HCT116 (cell line): Measurements from ENCODE around the gene VCX2. TPM values are rescaled to one million over a fixed set of nuclear protein-coding genes. Genes with fewer than 3 reads are reported as not detected.

ENCODE experiments used
- ATAC-seq: fragments of 200-7000 bp; cut with Tn5 transposase; 2 replicates; pipeline ENCODE4 v1.9.1; 2020; ENCODE audit warnings: mild to moderate bottlenecking, moderate library complexity
- BruUV-seq: library from RNA; stranded (reverse); fragments of 400-500 nt; replicated peaks from 2 replicates; lab custom pipeline; 2021; lab: Mats Ljungman, UMichigan
- CTCF ChIA-PET: fragments of 300-600 bp; sonication (Branson Sonifier 250); formaldehyde crosslinking; loops from one replicate; lab custom pipeline; 2021; ENCODE audit warnings: antibody characterized with exemption; lab: Charles Lee
- POLR2A ChIA-PET: fragments of 300-600, 350-600 bp; sonication (Branson Sonifier 250); formaldehyde crosslinking; loops from one replicate; lab custom pipeline; 2021; ENCODE audit warnings: antibody characterized with exemption; lab: Charles Lee
- RAD21 ChIA-PET, 2 experiments: fragments of 300-600 bp; sonication (Branson Sonifier 250); formaldehyde crosslinking; loops; one replicate each; lab custom pipeline; 2023; ENCODE audit warnings: low total read pairs in 2 of 2; ENCODE audit not compliant: uncharacterized antibody in 2 of 2, unreplicated experiment in 2 of 2, low non-redundant PET in 1 of 2; lab: Charles Lee
- DNase-seq: peaks from one replicate; pipeline ENCODE4 v3.0.0-alpha.2; 2010; ENCODE audit warnings: low read depth, low spot score
- H2AFZ ChIP-seq: fragments of 200-600 bp; shearing (Covaris generic), sonication (generic); 2 replicates; pipeline ENCODE4 v1.6.1; 2017; ENCODE audit warnings: low read depth, mixed run types, mixed read lengths, antibody characterized with exemption, low read length; ENCODE audit not compliant: poor library complexity, severe bottlenecking
- H3K27ac ChIP-seq: 2 replicates; pipeline ENCODE4 v1.5.1; 2012; ENCODE audit warnings: low read depth, low read length
- H3K27me3 ChIP-seq: fragments of 200-600 bp; sonication (generic); 2 replicates; pipeline ENCODE4 v1.6.1; 2016; ENCODE audit warnings: mixed run types, low read length, mixed read lengths; ENCODE audit not compliant: insufficient read depth
- H3K36me3 ChIP-seq, 2 experiments: fragments of 200-500 bp in 1 of 2; fragments of 200-600 bp in 1 of 2; sonication (Bioruptor generic) in 1 of 2; sonication (generic) in 1 of 2; 2 replicates each; pipeline versions ENCODE4 v1.5.1 to v1.6.1; 2014 to 2016; ENCODE audit warnings: low read length in 2 of 2, inconsistent platforms in 1 of 2, mixed read lengths in 1 of 2, mixed run types in 1 of 2; ENCODE audit not compliant: insufficient read depth in 2 of 2, control insufficient read depth in 1 of 2
- H3K4me1 ChIP-seq, 2 experiments: fragments of 200-600 bp in 1 of 2; sonication (generic) in 1 of 2; 2 replicates each; pipeline versions ENCODE4 v1.5.1 to v1.6.1; 2012 to 2017; ENCODE audit warnings: low read length in 2 of 2, inconsistent platforms in 1 of 2, mild to moderate bottlenecking in 1 of 2, mixed read lengths in 1 of 2, mixed run types in 1 of 2, moderate library complexity in 1 of 2; ENCODE audit not compliant: insufficient read depth in 2 of 2, control insufficient read depth in 1 of 2
- H3K4me2 ChIP-seq: fragments of 200-600 bp; sonication (generic); 2 replicates; pipeline ENCODE4 v1.6.1; 2017; ENCODE audit warnings: mixed run types, low read length, mixed read lengths
- H3K4me3 ChIP-seq, 2 experiments: fragments of 200-600 bp in 1 of 2; sonication (generic) in 1 of 2; replicated peaks in 1 of 2; 2 replicates each; pipeline ENCODE4 v1.5.1; 2011 to 2016; ENCODE audit warnings: low read length in 2 of 2, control low read depth in 1 of 2, low read depth in 1 of 2, mild to moderate bottlenecking in 1 of 2, mixed read lengths in 1 of 2, mixed run types in 1 of 2
- H3K79me2 ChIP-seq: fragments of 200-600 bp; sonication (generic); 2 replicates; pipeline ENCODE4 v1.6.1; 2017; ENCODE audit warnings: mild to moderate bottlenecking, mixed run types, low read length, moderate library complexity, mixed read lengths; ENCODE audit not compliant: insufficient read depth
- H3K9ac ChIP-seq: fragments of 200-600 bp; sonication (generic); 2 replicates; pipeline ENCODE4 v1.6.1; 2016; ENCODE audit warnings: low read length, mixed read lengths
- H3K9me2 ChIP-seq: fragments of 200-600 bp; sonication (generic), shearing (Covaris generic); 2 replicates; pipeline ENCODE4 v1.6.1; 2017; ENCODE audit warnings: mixed run types, mild to moderate bottlenecking, moderate library complexity; ENCODE audit not compliant: insufficient read depth
- H3K9me3 ChIP-seq, 2 experiments: fragments of 200-500 bp in 1 of 2; fragments of 200-600 bp in 1 of 2; sonication (Bioruptor generic) in 1 of 2; sonication (generic) in 1 of 2; 2 replicates each; pipeline ENCODE4 v1.6.1; 2014 to 2017; ENCODE audit warnings: low read length in 2 of 2, mixed read lengths in 2 of 2, inconsistent platforms in 1 of 2, low read depth in 1 of 2, mild to moderate bottlenecking in 1 of 2, mixed run types in 1 of 2, moderate library complexity in 1 of 2; ENCODE audit not compliant: control insufficient read depth in 1 of 2, insufficient read depth in 1 of 2
- H4K20me1 ChIP-seq: fragments of 200-600 bp; sonication (generic), shearing (Covaris generic); 2 replicates; pipeline ENCODE4 v1.6.1; 2017; ENCODE audit warnings: mixed run types, mild to moderate bottlenecking, moderate library complexity; ENCODE audit not compliant: insufficient read depth
- ATF3 ChIP-seq: IDR thresholded peaks from 2 replicates; pipeline ENCODE4 v1.6.1; 2012
- CBX3 ChIP-seq: IDR thresholded peaks from 2 replicates; pipeline ENCODE4 v1.6.1; 2012; ENCODE audit warnings: low read depth
- CEBPB ChIP-seq: IDR thresholded peaks from 2 replicates; pipeline ENCODE4 v1.6.1; 2012; ENCODE audit warnings: low read depth
- CTCF ChIP-seq, 3 experiments: fragments of 200-600 bp in 1 of 3; sonication (generic) in 1 of 3; IDR thresholded peaks in 2 of 3; conservative IDR thresholded peaks in 1 of 3; 2 replicates each; pipeline ENCODE4 v1.5.1; 2012 to 2017; ENCODE audit warnings: low read depth in 2 of 3, low read length in 2 of 3, antibody characterized with exemption in 1 of 3, borderline replicate concordance in 1 of 3, control low read depth in 1 of 3, mild to moderate bottlenecking in 1 of 3, mixed read lengths in 1 of 3, mixed run types in 1 of 3, moderate library complexity in 1 of 3; ENCODE audit not compliant: insufficient read depth in 1 of 3
- EGR1 ChIP-seq: IDR thresholded peaks from 2 replicates; pipeline ENCODE4 v1.6.1; 2012; ENCODE audit warnings: low read depth
- ELF1 ChIP-seq: IDR thresholded peaks from 2 replicates; pipeline ENCODE4 v1.6.1; 2012; ENCODE audit warnings: low read depth, borderline replicate concordance
- EZH2phosphoT487 ChIP-seq: fragments of 200-600 bp; IDR thresholded peaks from 2 replicates; pipeline ENCODE4 v1.6.1; 2018; ENCODE audit warnings: antibody characterized with exemption, borderline replicate concordance
- FOSL1 ChIP-seq: IDR thresholded peaks from 2 replicates; pipeline ENCODE4 v1.6.1; 2012; ENCODE audit warnings: low read depth
- JUND ChIP-seq: IDR thresholded peaks from 2 replicates; pipeline ENCODE4 v1.6.1; 2012
- MAX ChIP-seq: IDR thresholded peaks from 2 replicates; pipeline ENCODE4 v1.6.1; 2012
- POLR2A ChIP-seq: IDR thresholded peaks from 2 replicates; pipeline ENCODE4 v1.7.0; 2011; ENCODE audit warnings: borderline replicate concordance; ENCODE audit not compliant: insufficient read depth, insufficient read length; ENCODE audit errors: extremely low read depth
- POLR2AphosphoS5 ChIP-seq: IDR thresholded peaks from 2 replicates; pipeline ENCODE4 v1.6.1; 2011; ENCODE audit warnings: mild to moderate bottlenecking, low read depth, low read length, moderate library complexity
- REST ChIP-seq: IDR thresholded peaks from 2 replicates; pipeline ENCODE4 v1.6.1; 2012; ENCODE audit warnings: low read depth
- SIN3A ChIP-seq: IDR thresholded peaks from 2 replicates; pipeline ENCODE4 v1.6.1; 2012; ENCODE audit warnings: low read depth
- SP1 ChIP-seq: IDR thresholded peaks from 2 replicates; pipeline ENCODE4 v1.6.1; 2012; ENCODE audit warnings: low read depth
- SRF ChIP-seq: IDR thresholded peaks from 2 replicates; pipeline ENCODE4 v1.6.1; 2012; ENCODE audit warnings: low read depth
- YY1 ChIP-seq: IDR thresholded peaks from 2 replicates; pipeline ENCODE4 v1.6.1; 2011; ENCODE audit warnings: low read length, low read depth, moderate library complexity, mild to moderate bottlenecking; ENCODE audit not compliant: insufficient replicate concordance; ENCODE audit errors: extremely low read depth
- ZBTB33 ChIP-seq: IDR thresholded peaks from 2 replicates; pipeline ENCODE4 v1.6.1; 2011; ENCODE audit warnings: mild to moderate bottlenecking, low read length, moderate library complexity; ENCODE audit not compliant: insufficient replicate concordance; ENCODE audit errors: extremely low read depth
- ZFX ChIP-seq: fragments of 450-650 bp; IDR thresholded peaks from 2 replicates; pipeline ENCODE4 v1.6.1; 2017
- intact Hi-C: fragments of 100-400 bp; cut with micrococcal nuclease; formaldehyde crosslinking; loops from 2 replicates; pipeline ENCODE4 v1.10.0; 2022
- total RNA-seq: library from RNA; stranded (reverse); gene quantifications from one replicate; pipeline ENCODE4 v1.2.1, GENCODE V29; 2021; ENCODE audit not compliant: unreplicated experiment

Gene VCX2
- total RNA-seq, 1 experiment from 2014 or later: not detected

GRCh38 chrX:8183346-8183745, 12.3 kb upstream of the VCX2 start:
- H3K27me3 ChIP-seq: no peaks in the 10 kb centered on the region
- H3K4me3 ChIP-seq: no peak overlapping the region
- RAD21 ChIA-PET: no interaction called here
- no peak overlapping the region for H2AFZ ChIP-seq
- TF ChIP-seq POLR2AphosphoS5 (no peak), ZFX (no peak), CEBPB (no peak), SRF (no peak), ATF3 (no peak), CBX3 (no peak), POLR2A (no peak), FOSL1 (no peak), EGR1 (no peak), ELF1 (no peak), YY1 (no peak), SIN3A (no peak), JUND (no peak), SP1 (no peak), CTCF (IDR thresholded peaks at IDR 0.05 in 2 of 3, conservative IDR thresholded peaks at IDR 0.05 in 1 of 3; ENCODE audit: borderline replicate concordance in 1 of 3, insufficient read depth in 1 of 3, low read depth in 2 of 3, low read length in 2 of 3) (no peak), EZH2phosphoT487 (no peak), REST (no peak), MAX (no peak), ZBTB33 (no peak)
- no peak overlapping the region for H3K9ac ChIP-seq
- H4K20me1 ChIP-seq: no peaks in the 10 kb centered on the region
- no peak for DNase-seq
- CTCF ChIA-PET: no interaction called here
- H3K4me1 ChIP-seq: no peaks in the 10 kb centered on the region
- no peaks in the 10 kb centered on the region for H3K9me2 ChIP-seq
- no peaks in the 10 kb centered on the region for H3K9me3 ChIP-seq
- H3K79me2 ChIP-seq: no peaks in the 10 kb centered on the region
- no peak overlapping the region for H3K27ac ChIP-seq
- no peak for ATAC-seq
- intact Hi-C loops: no loop called here
- H3K4me2 ChIP-seq: no peak overlapping the region
- no TSS peak for BruUV-seq
- POLR2A ChIA-PET: no interaction called here
- H3K36me3 ChIP-seq: no peaks in the 10 kb centered on the region
